ENCODE data around the gene KIRREL3. TPM values are rescaled to one million over a fixed set of nuclear protein-coding genes. Genes with fewer than 3 reads are reported as not detected.

Gene KIRREL3
- total and polyA plus RNA-seq, 2 of the 8 experiments (the other 6 are each of a cell fraction or from before 2014, with no cell fraction given): 0.29 to 0.32 TPM

DNA sequence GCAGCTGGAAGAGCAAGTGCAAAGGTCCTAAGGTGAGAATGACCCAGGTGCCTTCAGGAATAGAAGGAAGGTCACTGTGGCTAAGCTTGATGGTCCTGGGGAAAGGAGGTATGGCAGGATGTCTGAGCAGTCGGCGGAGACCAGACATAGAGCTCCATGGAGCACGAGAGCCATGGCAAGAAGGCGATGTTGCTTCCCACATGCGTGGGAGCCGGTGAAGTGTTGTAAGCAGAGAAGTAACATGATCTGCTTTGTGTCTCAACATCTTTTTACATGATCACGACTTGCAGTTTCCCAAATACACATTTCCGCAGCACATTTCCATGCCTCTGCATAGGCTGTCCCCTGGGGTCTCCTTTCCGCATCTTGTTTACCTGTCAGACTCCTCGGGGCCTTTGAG is 231.9 kb downstream of the KIRREL3 start:
- H4K8ac ChIP-seq (ENCODE audit: extremely low read depth, insufficient read depth, low read length): no peak overlapping the region
- H3K4ac ChIP-seq (replicated peaks; ENCODE audit: insufficient read length, low read depth, low read length): no peak overlapping the region
- H3K4me1 ChIP-seq (replicated peaks in 1 of 4; ENCODE audit: control insufficient read depth in 3 of 4, insufficient read depth in 4 of 4, low read length in 3 of 4): no peaks in the 10 kb centered on the region
- no peaks in the 10 kb centered on the region for H3K36me3 ChIP-seq (ENCODE audit: control insufficient read depth in 2 of 4, insufficient read depth in 4 of 4, low read length in 3 of 4)
- no peak overlapping the region for H2AFZ ChIP-seq (ENCODE audit: low read length)
- peaks cover 0 to 2% of the 10 kb centered on the region in 2 experiments for H4K20me1 ChIP-seq (replicated peaks in 1 of 2; ENCODE audit: control insufficient read depth in 1 of 2, insufficient read depth in 2 of 2, low read length in 2 of 2)
- no peaks in the 10 kb centered on the region for H3K9me3 ChIP-seq (ENCODE audit: insufficient read depth in 2 of 2, low read depth in 1 of 2, low read length in 1 of 2)
- DNase-seq (ENCODE audit: low read depth in 1 of 2, low spot score in 2 of 2) (no peak), FAIRE-seq (no peak)
- no peak overlapping the region for H2BK12ac ChIP-seq (ENCODE audit: low read depth, low read length)
- no peak overlapping the region for H3K56ac ChIP-seq (replicated peaks; ENCODE audit: insufficient read length, low read depth, low read length)
- ChIA-PET POLR2A (ENCODE audit: partially characterized antibody) (no interaction called here), CTCF (ENCODE audit: partially characterized antibody) (interaction anchor here (0.9 to 1.2 kb wide), 3 partner anchors 14 to 122 kb away, joined by 3 read pairs; no protein-coding TSS in a partner anchor)
- no peaks in the 10 kb centered on the region for H3K79me1 ChIP-seq (ENCODE audit: low read depth, low read length)
- no peak overlapping the region for H3K9ac ChIP-seq (replicated peaks in 1 of 4; ENCODE audit: extremely low read depth in 1 of 4, low read depth in 3 of 4, low read length in 3 of 4)
- H2BK20ac ChIP-seq (ENCODE audit: low read length): no peak overlapping the region
- no peak overlapping the region for H4K91ac ChIP-seq (replicated peaks; ENCODE audit: insufficient read length, low read length)
- H3K27me3 ChIP-seq (replicated peaks in 1 of 4; ENCODE audit: control insufficient read depth in 3 of 4, extremely low read depth in 1 of 4, insufficient read depth in 3 of 4, low read length in 3 of 4): no peaks in the 10 kb centered on the region
- no peaks in the 10 kb centered on the region for H3K79me2 ChIP-seq (ENCODE audit: control insufficient read depth in 1 of 2, insufficient read depth in 2 of 2, low read length in 2 of 2)
- H3K14ac ChIP-seq (ENCODE audit: insufficient read length): no peak overlapping the region
- no peak overlapping the region for H3K23ac ChIP-seq (ENCODE audit: insufficient read length)
- H3K18ac ChIP-seq (ENCODE audit: extremely low read depth, low read length): no peak overlapping the region
- H3K23me2 ChIP-seq (ENCODE audit: low read depth, low read length): peaks cover 3% of the 10 kb centered on the region; the same call in 1 of the 2 replicates
- no peak overlapping the region for H2BK15ac ChIP-seq (ENCODE audit: low read length)
- no peak overlapping the region for H3K27ac ChIP-seq (ENCODE audit: low read depth, low read length)
- 90% methylated on average over 10 of the region's 10 CpGs; no CpG with 5 or more reads in 1 of the 2 experiments for WGBS, 2 experiments (ENCODE audit: extremely low coverage in 1 of 2, insufficient coverage in 1 of 2, insufficient read length in 1 of 2, insufficient replicate concordance in 2 of 2, low coverage in 1 of 2, low lambda C conversion rate in 2 of 2, missing lambda C conversion rate in 1 of 2)
- no peak overlapping the region for H3K4me3 ChIP-seq (ENCODE audit: extremely low read depth in 1 of 4, insufficient read depth in 2 of 4, low read depth in 3 of 4, low read length in 4 of 4)
- no peak overlapping the region for H2BK5ac ChIP-seq (ENCODE audit: low read depth, low read length)
- H4K5ac ChIP-seq (ENCODE audit: insufficient read length, low read depth, low read length): no peak overlapping the region
- no peak overlapping the region for H3K4me2 ChIP-seq (ENCODE audit: insufficient read depth in 1 of 2, low read depth in 2 of 2, low read length in 2 of 2)
- H2BK120ac ChIP-seq (replicated peaks; ENCODE audit: low read depth, low read length): no peak overlapping the region
- H2AK5ac ChIP-seq (ENCODE audit: low read depth, low read length): no peak overlapping the region
- TF ChIP-seq SIX5 (IDR thresholded peaks at IDR 0.05; ENCODE audit: low read depth, low read length) (no peak), CBX5 (IDR thresholded peaks at IDR 0.05; ENCODE audit: low read depth, low read length) (no peak), TAF1 (IDR thresholded peaks at IDR 0.05; ENCODE audit: low read depth, low read length) (no peak), SIN3A (conservative IDR thresholded peaks at IDR 0.05 in 1 of 2, IDR thresholded peaks at IDR 0.05 in 1 of 2; ENCODE audit: low read depth in 1 of 2, low read length in 2 of 2) (no peak), SAP30 (IDR thresholded peaks at IDR 0.05; ENCODE audit: insufficient read depth, insufficient replicate concordance, low read length) (no peak), EZH2 (IDR thresholded peaks at IDR 0.05; ENCODE audit: low read depth, low read length, severe bottlenecking) (no peak), CHD2 (IDR thresholded peaks at IDR 0.05; ENCODE audit: low read length) (no peak), JUND (IDR thresholded peaks at IDR 0.05; ENCODE audit: low read length) (no peak), RXRA (IDR thresholded peaks at IDR 0.05; ENCODE audit: insufficient read depth, low read depth, low read length) (no peak), JUN (IDR thresholded peaks at IDR 0.05; ENCODE audit: low read depth, low read length) (no peak), PHF8 (conservative IDR thresholded peaks at IDR 0.05; ENCODE audit: low read depth, low read length) (no peak)
- TF ChIP-seq, protein P1, sequence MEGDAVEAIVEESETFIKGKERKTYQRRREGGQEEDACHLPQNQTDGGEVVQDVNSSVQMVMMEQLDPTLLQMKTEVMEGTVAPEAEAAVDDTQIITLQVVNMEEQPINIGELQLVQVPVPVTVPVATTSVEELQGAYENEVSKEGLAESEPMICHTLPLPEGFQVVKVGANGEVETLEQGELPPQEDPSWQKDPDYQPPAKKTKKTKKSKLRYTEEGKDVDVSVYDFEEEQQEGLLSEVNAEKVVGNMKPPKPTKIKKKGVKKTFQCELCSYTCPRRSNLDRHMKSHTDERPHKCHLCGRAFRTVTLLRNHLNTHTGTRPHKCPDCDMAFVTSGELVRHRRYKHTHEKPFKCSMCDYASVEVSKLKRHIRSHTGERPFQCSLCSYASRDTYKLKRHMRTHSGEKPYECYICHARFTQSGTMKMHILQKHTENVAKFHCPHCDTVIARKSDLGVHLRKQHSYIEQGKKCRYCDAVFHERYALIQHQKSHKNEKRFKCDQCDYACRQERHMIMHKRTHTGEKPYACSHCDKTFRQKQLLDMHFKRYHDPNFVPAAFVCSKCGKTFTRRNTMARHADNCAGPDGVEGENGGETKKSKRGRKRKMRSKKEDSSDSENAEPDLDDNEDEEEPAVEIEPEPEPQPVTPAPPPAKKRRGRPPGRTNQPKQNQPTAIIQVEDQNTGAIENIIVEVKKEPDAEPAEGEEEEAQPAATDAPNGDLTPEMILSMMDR (IDR thresholded peaks at IDR 0.05; ENCODE audit: control extremely low read depth in 1 of 3, insufficient read depth in 1 of 3, low read depth in 1 of 3, low read length in 3 of 3): no peak

Data from H1 (cell line).